ENCODE results near the gene PSMD14.

The PSMD14 gene

GRCh38 chr2:161415034-161415986 is 107.1 kb downstream of the PSMD14 start:
- Histone ChIP-seq H2BK5ac (ENCODE audit: low read depth, low read length, poor library complexity, severe bottlenecking) (no peak overlapping the region), H3K9me3 (ENCODE audit: control insufficient read depth, low read length) (no peaks in the 10 kb centered on the region), H2BK120ac (ENCODE audit: low read depth, low read length) (no peak overlapping the region), H3K27me3 (ENCODE audit: control insufficient read depth in 1 of 2, insufficient read depth in 1 of 2, low read length in 2 of 2) (peaks cover 53 to 57% of the 10 kb centered on the region in 2 experiments), H3K4me3 (ENCODE audit: insufficient read depth in 1 of 2, low read depth in 1 of 2, low read length in 2 of 2) (peak overlapping the region; percentile 55 to 77), H2BK12ac (ENCODE audit: low read length in 2 of 2) (no peak overlapping the region), H2AFZ (ENCODE audit: low read depth, low read length) (no peak overlapping the region), H3K79me1 (replicated peaks; ENCODE audit: low read length, poor library complexity, severe bottlenecking) (no peaks in the 10 kb centered on the region), H3K4ac (ENCODE audit: low read depth in 1 of 2, low read length in 2 of 2) (no peak overlapping the region), H3K18ac (ENCODE audit: low read depth in 1 of 2, low read length in 2 of 2) (no peak overlapping the region), H3K9ac (ENCODE audit: low read length) (peak overlapping the region; percentile 65), H3K36me3 (ENCODE audit: control insufficient read depth in 1 of 2, insufficient read depth in 2 of 2, low read depth in 1 of 2, low read length in 2 of 2) (peaks cover 0 to 9% of the 10 kb centered on the region in 2 experiments), H3K14ac (ENCODE audit: low read length in 2 of 2) (no peak overlapping the region), H3K23ac (ENCODE audit: low read length in 2 of 2) (no peak overlapping the region), H2BK15ac (ENCODE audit: low read depth, poor library complexity, severe bottlenecking) (no peak overlapping the region), H4K91ac (ENCODE audit: low read length) (no peak overlapping the region), H3K4me2 (ENCODE audit: low read length, poor library complexity, severe bottlenecking) (peak overlapping the region; percentile 98), H4K8ac (ENCODE audit: low read length) (no peak overlapping the region), H3K27ac (ENCODE audit: low read length, poor library complexity, severe bottlenecking) (peak overlapping the region; percentile 14), H2AK5ac (ENCODE audit: low read length, severe bottlenecking) (no peak overlapping the region), H3K4me1 (ENCODE audit: control insufficient read depth, insufficient read depth, low read depth, low read length) (peaks cover 25% of the 10 kb centered on the region)
- DNase-seq: no peak
- WGBS: under 1% methylated on average over 15 of the region's 29 CpGs

GRCh38 chr2:161415987-161416707 is 107.9 kb downstream of the PSMD14 start, which contains the start of gene TBR1:
TSS of gene TBR1 (plus strand) at chr2:161416297. CDS start at chr2:161416411, 114 bp downstream.
- Histone ChIP-seq H3K4me2 (ENCODE audit: low read length, poor library complexity, severe bottlenecking) (peak within 1 kb of the TSS; percentile 98), H3K36me3 (ENCODE audit: control insufficient read depth in 1 of 2, insufficient read depth in 2 of 2, low read depth in 1 of 2, low read length in 2 of 2) (peaks cover 0 to 7% of the 10 kb centered on the region in 2 experiments), H3K79me1 (replicated peaks; ENCODE audit: low read length, poor library complexity, severe bottlenecking) (no peaks in the 10 kb centered on the region), H4K8ac (ENCODE audit: low read length) (no peak within 1 kb of the TSS), H2BK120ac (ENCODE audit: low read depth, low read length) (no peak within 1 kb of the TSS), H3K18ac (ENCODE audit: low read depth in 1 of 2, low read length in 2 of 2) (no peak within 1 kb of the TSS), H3K23ac (ENCODE audit: low read length in 2 of 2) (peak within 1 kb of the TSS in 1 of 2 experiments; percentile 3), H3K4ac (ENCODE audit: low read depth in 1 of 2, low read length in 2 of 2) (no peak within 1 kb of the TSS), H3K9me3 (ENCODE audit: control insufficient read depth, low read length) (no peaks in the 10 kb centered on the region), H3K14ac (ENCODE audit: low read length in 2 of 2) (no peak within 1 kb of the TSS), H3K9ac (ENCODE audit: low read length) (peak within 1 kb of the TSS; percentile 65), H2BK15ac (ENCODE audit: low read depth, poor library complexity, severe bottlenecking) (no peak within 1 kb of the TSS), H4K91ac (ENCODE audit: low read length) (no peak within 1 kb of the TSS), H2BK5ac (ENCODE audit: low read depth, low read length, poor library complexity, severe bottlenecking) (no peak within 1 kb of the TSS), H2BK12ac (ENCODE audit: low read length in 2 of 2) (no peak within 1 kb of the TSS), H3K27ac (ENCODE audit: low read length, poor library complexity, severe bottlenecking) (peak within 1 kb of the TSS; percentile 14), H3K4me3 (ENCODE audit: insufficient read depth in 1 of 2, low read depth in 1 of 2, low read length in 2 of 2) (peak within 1 kb of the TSS; percentile 45 to 77), H2AFZ (ENCODE audit: low read depth, low read length) (no peak within 1 kb of the TSS), H3K4me1 (ENCODE audit: control insufficient read depth, insufficient read depth, low read depth, low read length) (peaks cover 25% of the 10 kb centered on the region), H3K27me3 (ENCODE audit: control insufficient read depth in 1 of 2, insufficient read depth in 1 of 2, low read length in 2 of 2) (peaks cover 61 to 65% of the 10 kb centered on the region in 2 experiments), H2AK5ac (ENCODE audit: low read length, severe bottlenecking) (no peak within 1 kb of the TSS)
- DNase-seq: peak; percentile 29
- WGBS: 5% methylated on average over 16 of the region's 16 CpGs

DNA sequence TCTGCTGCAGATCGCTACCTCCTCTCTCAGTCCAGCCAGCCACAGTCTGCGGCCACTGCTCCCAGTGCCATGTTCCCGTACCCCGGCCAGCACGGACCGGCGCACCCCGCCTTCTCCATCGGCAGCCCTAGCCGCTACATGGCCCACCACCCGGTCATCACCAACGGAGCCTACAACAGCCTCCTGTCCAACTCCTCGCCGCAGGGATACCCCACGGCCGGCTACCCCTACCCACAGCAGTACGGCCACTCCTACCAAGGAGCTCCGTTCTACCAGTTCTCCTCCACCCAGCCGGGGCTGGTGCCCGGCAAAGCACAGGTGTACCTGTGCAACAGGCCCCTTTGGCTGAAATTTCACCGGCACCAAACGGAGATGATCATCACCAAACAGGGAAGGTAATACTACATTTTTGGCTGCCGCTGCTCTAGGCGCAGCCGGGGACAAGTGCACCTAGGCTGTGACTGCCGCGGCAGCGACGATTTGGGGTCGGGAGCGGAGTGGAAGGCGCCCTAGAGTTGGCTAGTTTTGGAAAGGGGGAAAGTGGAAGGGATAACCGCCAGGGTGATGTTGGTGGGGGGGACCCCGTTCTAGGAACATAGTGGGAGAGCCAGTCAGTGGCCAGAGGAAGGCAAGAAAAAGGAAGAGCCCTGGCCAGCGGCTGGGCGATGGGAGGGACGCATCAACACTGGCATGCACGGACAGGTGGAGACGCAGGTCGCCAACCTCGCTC is 108.6 kb downstream of the PSMD14 start:
- no peak overlapping the region for H3K27ac ChIP-seq (ENCODE audit: low read length, poor library complexity, severe bottlenecking)
- H2AFZ ChIP-seq (ENCODE audit: low read depth, low read length): no peak overlapping the region
- WGBS: 6% methylated on average over 41 of the region's 41 CpGs

More for the DNA sequence above, 108.6 kb downstream of the PSMD14 start:
- Histone ChIP-seq H3K4me1 (ENCODE audit: control insufficient read depth, insufficient read depth, low read depth, low read length) (peaks cover 25% of the 10 kb centered on the region), H3K27me3 (ENCODE audit: control insufficient read depth in 1 of 2, insufficient read depth in 1 of 2, low read length in 2 of 2) (peaks cover 68 to 72% of the 10 kb centered on the region in 2 experiments), H4K91ac (ENCODE audit: low read length) (no peak overlapping the region), H3K36me3 (ENCODE audit: control insufficient read depth in 1 of 2, insufficient read depth in 2 of 2, low read depth in 1 of 2, low read length in 2 of 2) (no peaks in the 10 kb centered on the region), H3K79me1 (replicated peaks; ENCODE audit: low read length, poor library complexity, severe bottlenecking) (no peaks in the 10 kb centered on the region), H2AK5ac (ENCODE audit: low read length, severe bottlenecking) (no peak overlapping the region), H3K4me3 (ENCODE audit: insufficient read depth in 1 of 2, low read depth in 1 of 2, low read length in 2 of 2) (peak overlapping the region in 1 of 2 experiments; percentile 45), H4K8ac (ENCODE audit: low read length) (no peak overlapping the region), H2BK5ac (ENCODE audit: low read depth, low read length, poor library complexity, severe bottlenecking) (no peak overlapping the region), H3K14ac (ENCODE audit: low read length in 2 of 2) (no peak overlapping the region), H2BK15ac (ENCODE audit: low read depth, poor library complexity, severe bottlenecking) (no peak overlapping the region), H3K4me2 (ENCODE audit: low read length, poor library complexity, severe bottlenecking) (no peak overlapping the region), H2BK120ac (ENCODE audit: low read depth, low read length) (no peak overlapping the region), H3K18ac (ENCODE audit: low read depth in 1 of 2, low read length in 2 of 2) (no peak overlapping the region), H3K23ac (ENCODE audit: low read length in 2 of 2) (peak overlapping the region in 1 of 2 experiments; percentile 3), H3K9me3 (ENCODE audit: control insufficient read depth, low read length) (no peaks in the 10 kb centered on the region), H3K4ac (ENCODE audit: low read depth in 1 of 2, low read length in 2 of 2) (no peak overlapping the region), H2BK12ac (ENCODE audit: low read length in 2 of 2) (no peak overlapping the region), H3K9ac (ENCODE audit: low read length) (no peak overlapping the region)
- no peak for DNase-seq
